Measurements from ENCODE around the gene SMIM38.

GRCh38 chr11:69133251-69133650 lies 22.5 kb upstream of the SMIM38 start:
- TF ChIP-seq EZH2phosphoT487 (IDR thresholded peaks at IDR 0.05; ENCODE audit: unreplicated experiment) (no peak), CTCF (conservative IDR thresholded peaks at IDR 0.05; ENCODE audit: low read depth in 2 of 2) (no peak)
- TF ChIP-seq, protein P1, sequence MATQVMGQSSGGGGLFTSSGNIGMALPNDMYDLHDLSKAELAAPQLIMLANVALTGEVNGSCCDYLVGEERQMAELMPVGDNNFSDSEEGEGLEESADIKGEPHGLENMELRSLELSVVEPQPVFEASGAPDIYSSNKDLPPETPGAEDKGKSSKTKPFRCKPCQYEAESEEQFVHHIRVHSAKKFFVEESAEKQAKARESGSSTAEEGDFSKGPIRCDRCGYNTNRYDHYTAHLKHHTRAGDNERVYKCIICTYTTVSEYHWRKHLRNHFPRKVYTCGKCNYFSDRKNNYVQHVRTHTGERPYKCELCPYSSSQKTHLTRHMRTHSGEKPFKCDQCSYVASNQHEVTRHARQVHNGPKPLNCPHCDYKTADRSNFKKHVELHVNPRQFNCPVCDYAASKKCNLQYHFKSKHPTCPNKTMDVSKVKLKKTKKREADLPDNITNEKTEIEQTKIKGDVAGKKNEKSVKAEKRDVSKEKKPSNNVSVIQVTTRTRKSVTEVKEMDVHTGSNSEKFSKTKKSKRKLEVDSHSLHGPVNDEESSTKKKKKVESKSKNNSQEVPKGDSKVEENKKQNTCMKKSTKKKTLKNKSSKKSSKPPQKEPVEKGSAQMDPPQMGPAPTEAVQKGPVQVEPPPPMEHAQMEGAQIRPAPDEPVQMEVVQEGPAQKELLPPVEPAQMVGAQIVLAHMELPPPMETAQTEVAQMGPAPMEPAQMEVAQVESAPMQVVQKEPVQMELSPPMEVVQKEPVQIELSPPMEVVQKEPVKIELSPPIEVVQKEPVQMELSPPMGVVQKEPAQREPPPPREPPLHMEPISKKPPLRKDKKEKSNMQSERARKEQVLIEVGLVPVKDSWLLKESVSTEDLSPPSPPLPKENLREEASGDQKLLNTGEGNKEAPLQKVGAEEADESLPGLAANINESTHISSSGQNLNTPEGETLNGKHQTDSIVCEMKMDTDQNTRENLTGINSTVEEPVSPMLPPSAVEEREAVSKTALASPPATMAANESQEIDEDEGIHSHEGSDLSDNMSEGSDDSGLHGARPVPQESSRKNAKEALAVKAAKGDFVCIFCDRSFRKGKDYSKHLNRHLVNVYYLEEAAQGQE (IDR thresholded peaks at IDR 0.05; ENCODE audit: unreplicated experiment), result no peak

Data from GM23338 (cell line).